ENCODE data around the gene TMEM40. TPM values are rescaled to one million over a fixed set of nuclear protein-coding genes. Genes with fewer than 3 reads are reported as not detected.

Gene TMEM40
- total and polyA plus RNA-seq, 2 experiments from 2014 or later: 0.14 to 0.48 TPM

GRCh38 chr3:12741209-12741608 lies 17.9 kb downstream of the TMEM40 start:
- Histone ChIP-seq H3K36me3 (ENCODE audit: insufficient read depth) (no peaks in the 10 kb centered on the region), H3K27ac (ENCODE audit: low read depth) (no peak overlapping the region), H3K4me1 (ENCODE audit: insufficient read depth) (no peaks in the 10 kb centered on the region), H3K4me2 (no peak overlapping the region), H4K20me1 (replicated peaks; ENCODE audit: insufficient read depth) (no peaks in the 10 kb centered on the region), H3F3A (replicated peaks; ENCODE audit: low read depth) (no peaks in the 10 kb centered on the region), H3K79me2 (replicated peaks; ENCODE audit: insufficient read depth) (no peaks in the 10 kb centered on the region), H2AFZ (no peak overlapping the region), H3K27me3 (ENCODE audit: insufficient read depth) (no peaks in the 10 kb centered on the region), H3K9me2 (ENCODE audit: insufficient read depth) (no peaks in the 10 kb centered on the region), H3K4me3 (no peak overlapping the region)
- no peak; the same call in 2 of the 3 replicates for ATAC-seq
- no peaks in the 10 kb centered on the region for H3K9me3 Mint-ChIP-seq
- H3K36me3 Mint-ChIP-seq (ENCODE audit: low read depth): no peaks in the 10 kb centered on the region
- peaks cover 2% of the 10 kb centered on the region for H3K27me3 Mint-ChIP-seq (ENCODE audit: insufficient read depth, low read depth, poor library complexity)
- no peak overlapping the region for H3K4me3 Mint-ChIP-seq
- no peak for DNase-seq (ENCODE audit: low spot score)
- peaks cover 3% of the 10 kb centered on the region; the same call in 2 of the 3 replicates for H3K4me1 Mint-ChIP-seq
- H3K27ac Mint-ChIP-seq: no peak overlapping the region
- TF ChIP-seq EZH2phosphoT487 (IDR thresholded peaks at IDR 0.05; ENCODE audit: unreplicated experiment): no peak
- TF ChIP-seq EZH2 (IDR thresholded peaks at IDR 0.05; ENCODE audit: low read depth, unreplicated experiment): no peak
- TF ChIP-seq REST (IDR thresholded peaks at IDR 0.05; ENCODE audit: unreplicated experiment): no peak
- TF ChIP-seq ZNF114 (CRISPR knock-in tag; IDR thresholded peaks at IDR 0.05): no peak

GRCh38 chr3:12737833-12738232 lies 21.2 kb downstream of the TMEM40 start:
- no peak overlapping the region for H3K4me3 Mint-ChIP-seq
- H3K27me3 Mint-ChIP-seq (ENCODE audit: insufficient read depth, low read depth, poor library complexity): peaks cover 4% of the 10 kb centered on the region
- Histone ChIP-seq H3K4me2 (no peak overlapping the region), H3K27ac (ENCODE audit: low read depth) (no peak overlapping the region), H3K4me1 (ENCODE audit: insufficient read depth) (no peaks in the 10 kb centered on the region), H3K4me3 (no peak overlapping the region), H3F3A (replicated peaks; ENCODE audit: low read depth) (no peaks in the 10 kb centered on the region), H2AFZ (no peak overlapping the region), H3K79me2 (replicated peaks; ENCODE audit: insufficient read depth) (no peaks in the 10 kb centered on the region), H3K36me3 (ENCODE audit: insufficient read depth) (no peaks in the 10 kb centered on the region), H4K20me1 (replicated peaks; ENCODE audit: insufficient read depth) (no peaks in the 10 kb centered on the region), H3K27me3 (ENCODE audit: insufficient read depth) (no peaks in the 10 kb centered on the region), H3K9me2 (ENCODE audit: insufficient read depth) (no peaks in the 10 kb centered on the region)
- no peak for ATAC-seq
- no peak for DNase-seq (ENCODE audit: low spot score)
- TF ChIP-seq NANOG (IDR thresholded peaks at IDR 0.05; ENCODE audit: borderline replicate concordance) (no peak), JUNB (IDR thresholded peaks at IDR 0.05; ENCODE audit: unreplicated experiment) (no peak)
- 0 out of 3 replicates have a peak, but pooled peaks cover under 1% of the 10 kb centered on the region for H3K9me3 Mint-ChIP-seq
- peaks cover 3% of the 10 kb centered on the region; the same call in 2 of the 3 replicates for H3K4me1 Mint-ChIP-seq
- no peaks in the 10 kb centered on the region for H3K36me3 Mint-ChIP-seq (ENCODE audit: low read depth)
- no peak overlapping the region for H3K27ac Mint-ChIP-seq

- no peaks in the 10 kb centered on the region for H3K27me3 ChIP-seq (ENCODE audit: insufficient read depth)
- H2AFZ ChIP-seq: no peak overlapping the region
- H3K4me1 ChIP-seq (ENCODE audit: insufficient read depth): no peaks in the 10 kb centered on the region
- Mint-ChIP-seq H3K36me3 (ENCODE audit: low read depth) (no peaks in the 10 kb centered on the region), H3K4me3 (no peak overlapping the region), H3K4me1 (peaks cover 3% of the 10 kb centered on the region; the same call in 2 of the 3 replicates), H3K27me3 (ENCODE audit: insufficient read depth, low read depth, poor library complexity) (peaks cover 4% of the 10 kb centered on the region), H3K9me3 (peaks cover 5% of the 10 kb centered on the region; the same call in 1 of the 3 replicates), H3K27ac (no peak overlapping the region)
- no peak overlapping the region for H3K4me3 ChIP-seq
- DNase-seq (ENCODE audit: low spot score) (no peak), ATAC-seq (no peak)
- no peaks in the 10 kb centered on the region for H3K79me2 ChIP-seq (replicated peaks; ENCODE audit: insufficient read depth)
- no peaks in the 10 kb centered on the region for H4K20me1 ChIP-seq (replicated peaks; ENCODE audit: insufficient read depth)
- no peaks in the 10 kb centered on the region for H3F3A ChIP-seq (replicated peaks; ENCODE audit: low read depth)
- H3K9me2 ChIP-seq (ENCODE audit: insufficient read depth): no peaks in the 10 kb centered on the region
- no peaks in the 10 kb centered on the region for H3K36me3 ChIP-seq (ENCODE audit: insufficient read depth)
- H3K4me2 ChIP-seq: no peak overlapping the region
- no peak overlapping the region for H3K27ac ChIP-seq (ENCODE audit: low read depth)
- TF ChIP-seq STAT1 (IDR thresholded peaks at IDR 0.05; ENCODE audit: unreplicated experiment) (no peak), EZH2 (IDR thresholded peaks at IDR 0.05; ENCODE audit: low read depth, unreplicated experiment) (no peak), ZNF462 (CRISPR knock-in tag; IDR thresholded peaks at IDR 0.05) (no peak), NANOG (IDR thresholded peaks at IDR 0.05; ENCODE audit: borderline replicate concordance) (no peak)
These were observed 21.7 kb downstream of the TMEM40 start for GRCh38 chr3:12737319-12737718.

Measured in GM23338 (cell line).